Endothelial cell of umbilical vein (primary cell): Measurements from ENCODE around the gene HRH3. TPM values are rescaled to one million over a fixed set of nuclear protein-coding genes. Genes with fewer than 3 reads are reported as not detected.

Experiments used
- BruUV-seq: library from RNA; stranded (reverse); fragments of 400-500 nt; replicated peaks from 2 replicates; lab custom pipeline; 2021; lab: Mats Ljungman, UMichigan
- CTCF ChIA-PET: fragments of 300-600, 350-600 bp; sonication (Branson Sonifier 250); formaldehyde crosslinking; loops from one replicate; lab custom pipeline; 2021; ENCODE audit warnings: antibody characterized with exemption, inconsistent platforms; lab: Charles Lee
- POLR2A ChIA-PET: fragments of 300-600, 350-600 bp; sonication (Branson Sonifier 250); formaldehyde crosslinking; loops from one replicate; lab custom pipeline; 2021; ENCODE audit warnings: antibody characterized with exemption, inconsistent platforms; lab: Charles Lee
- DNase-seq: peaks from one replicate; pipeline ENCODE4 v3.0.0-alpha.2; 2011; ENCODE audit warnings: low read depth, low spot score
- FAIRE-seq: peaks from 2 replicates; lab custom pipeline; 2011; peaks lifted over from hg19 to GRCh38; lab: Jason Lieb, UNC
- H2AFZ ChIP-seq: 2 replicates; pipeline ENCODE4 v1.6.0; 2012; ENCODE audit warnings: low read depth, low read length, control low read depth, inconsistent platforms
- H3K27ac ChIP-seq: 2 replicates; pipeline ENCODE4 v1.5.1; 2011; ENCODE audit warnings: low read depth, mild to moderate bottlenecking, control low read depth, low read length, moderate library complexity; ENCODE audit not compliant: insufficient read depth
- H3K27me3 ChIP-seq, 2 experiments: 2 replicates each; pipeline versions ENCODE4 v1.6.0 to v1.6.1; 2011; ENCODE audit warnings: low read length in 2 of 2, mixed read lengths in 1 of 2; ENCODE audit not compliant: control insufficient read depth in 2 of 2, insufficient read depth in 2 of 2
- H3K36me3 ChIP-seq, 2 experiments: 2 replicates in 1 of 2; 3 replicates in 1 of 2; pipeline ENCODE4 v1.5.1; 2011; ENCODE audit warnings: low read length in 2 of 2, mild to moderate bottlenecking in 1 of 2, moderate library complexity in 1 of 2; ENCODE audit not compliant: control insufficient read depth in 2 of 2, insufficient read depth in 2 of 2; ENCODE audit errors: extremely low read depth in 1 of 2
- H3K4me1 ChIP-seq: 3 replicates; pipeline ENCODE4 v1.5.1; 2011; ENCODE audit warnings: mild to moderate bottlenecking, low read length; ENCODE audit not compliant: control insufficient read depth, insufficient read depth; ENCODE audit errors: extremely low read depth
- H3K4me2 ChIP-seq: 2 replicates; pipeline ENCODE4 v1.6.1; 2011; ENCODE audit warnings: low read length, control low read depth, mixed read lengths; ENCODE audit not compliant: insufficient read depth
- H3K4me3 ChIP-seq, 3 experiments: fragments of 200-600 bp in 1 of 3; sonication (generic), shearing (Covaris generic) in 1 of 3; replicated peaks in 1 of 3; 2 replicates each; pipeline ENCODE4 v1.5.1; 2011 to 2016; ENCODE audit warnings: control low read depth in 3 of 3, low read length in 3 of 3, mild to moderate bottlenecking in 2 of 3, inconsistent platforms in 1 of 3, low read depth in 1 of 3, moderate library complexity in 1 of 3; ENCODE audit not compliant: insufficient read depth in 1 of 3
- H3K79me2 ChIP-seq: 2 replicates; pipeline ENCODE4 v1.6.0; 2012; ENCODE audit warnings: low read length, inconsistent platforms; ENCODE audit not compliant: control insufficient read depth, insufficient read depth
- H3K9ac ChIP-seq: replicated peaks from 2 replicates; pipeline ENCODE3; 2011; ENCODE audit warnings: low read length, control low read depth; ENCODE audit not compliant: insufficient read depth; ENCODE audit errors: extremely low read depth
- H3K9me1 ChIP-seq: replicated peaks from 3 replicates; pipeline ENCODE4 v1.6.0; 2011; ENCODE audit warnings: mild to moderate bottlenecking, low read length; ENCODE audit not compliant: control insufficient read depth, insufficient read depth; ENCODE audit errors: extremely low read depth
- H3K9me3 ChIP-seq: replicated peaks from 2 replicates; pipeline ENCODE4 v1.5.1; 2012; ENCODE audit warnings: low read length, inconsistent platforms; ENCODE audit not compliant: control insufficient read depth, insufficient read depth
- H4K20me1 ChIP-seq: replicated peaks from 2 replicates; pipeline ENCODE3; 2011; ENCODE audit warnings: mild to moderate bottlenecking, low read length; ENCODE audit not compliant: control insufficient read depth, insufficient read depth; ENCODE audit errors: extremely low read depth
- EZH2 ChIP-seq: IDR thresholded peaks from 2 replicates; pipeline ENCODE4 v1.6.1; 2012; ENCODE audit warnings: borderline replicate concordance, low read depth, mild to moderate bottlenecking, moderate library complexity, low read length, inconsistent platforms; ENCODE audit not compliant: severe bottlenecking
- FOS ChIP-seq: IDR thresholded peaks from 2 replicates; pipeline ENCODE4 v1.6.1; 2011; ENCODE audit warnings: mild to moderate bottlenecking, low read length, moderate library complexity, borderline replicate concordance; ENCODE audit not compliant: insufficient read depth
- GATA2 ChIP-seq: IDR thresholded peaks from 2 replicates; pipeline ENCODE4 v1.7.0; 2011; ENCODE audit warnings: low read depth, mild to moderate bottlenecking, moderate library complexity, mixed read lengths, low read length; ENCODE audit not compliant: insufficient read length, insufficient read depth
- JUN ChIP-seq: IDR thresholded peaks from 2 replicates; pipeline ENCODE4 v1.6.1; 2011; ENCODE audit warnings: borderline replicate concordance, low read depth; ENCODE audit not compliant: insufficient read length, insufficient read depth
- MAX ChIP-seq: IDR thresholded peaks from 2 replicates; pipeline ENCODE4 v1.6.1; 2011; ENCODE audit not compliant: insufficient read depth, insufficient read length
- MYC ChIP-seq: IDR thresholded peaks from one replicate; pipeline ENCODE4 v1.6.1; 2011; ENCODE audit warnings: mild to moderate bottlenecking, low read depth, low read length
- POLR2A ChIP-seq: IDR thresholded peaks from 2 replicates; pipeline ENCODE4 v1.6.1; 2012; ENCODE audit warnings: low read depth, mild to moderate bottlenecking, control low read depth, low read length
- POLR2AphosphoS5 ChIP-seq: IDR thresholded peaks from 2 replicates; pipeline ENCODE4 v1.6.1; 2012; ENCODE audit warnings: low read depth, mild to moderate bottlenecking, control low read depth, low read length, moderate library complexity; ENCODE audit not compliant: insufficient read depth
- dilution Hi-C: fragments of 300-500 bp; cut with MboI; formaldehyde crosslinking; loops from one replicate; pipeline ENCODE4 v1.15.0; 2019; ENCODE audit warnings: low sequenced_read_pairs; ENCODE audit not compliant: extremely low pct_ligation_motif_present
- intact Hi-C: fragments of 100-400 bp; cut with micrococcal nuclease; formaldehyde crosslinking; loops from one replicate; pipeline ENCODE4 v1.10.0; 2022
- polyA plus RNA-seq, 4 experiments: library from polyadenylated mRNA; depleted of rRNA in 3 of 4; stranded (reverse) in 3 of 4; unstranded in 1 of 4; fragments of >200 nt; gene quantifications; 2 replicates each; pipeline versions ENCODE4 v1.2.1 to v1.2.3, GENCODE V29; 2011 to 2012; ENCODE audit warnings: missing spikeins in 1 of 4
- total RNA-seq: library from RNA; stranded (reverse); gene quantifications from 2 replicates; pipeline ENCODE4 v1.2.3, GENCODE V29; 2021
- TF ChIP-seq, protein P1 (sequence below), 2 donors: IDR thresholded peaks; 1 replicate in 1 of 2; 2 replicates in 1 of 2; pipeline ENCODE4 v1.5.1; 2011; ENCODE audit warnings: low read length in 2 of 2, mild to moderate bottlenecking in 2 of 2, moderate library complexity in 2 of 2, control low read depth in 1 of 2, inconsistent platforms in 1 of 2, low read depth in 1 of 2; ENCODE audit not compliant: insufficient read depth in 1 of 2; ENCODE audit errors: extremely low read depth in 1 of 2

Gene HRH3
- total and polyA plus RNA-seq, 2 donors (not counting 3 experiments of a cell fraction or from before 2014, with no cell fraction given) = not detected

GRCh38 chr20:62232770-62233645, 12.9 kb upstream of the HRH3 start:
- Histone ChIP-seq H3K9me1 (no peaks in the 10 kb centered on the region), H3K4me2 (no peak overlapping the region), H3K9me3 (no peaks in the 10 kb centered on the region), H3K9ac (no peak overlapping the region), H3K27ac (no peak overlapping the region), H3K79me2 (no peaks in the 10 kb centered on the region), H2AFZ (no peak overlapping the region), H4K20me1 (no peaks in the 10 kb centered on the region), H3K36me3 (no peaks in the 10 kb centered on the region), H3K4me1 (no peaks in the 10 kb centered on the region), H3K4me3 (no peak overlapping the region), H3K27me3 (no peaks in the 10 kb centered on the region)
- BruUV-seq = no TSS peak
- intact Hi-C loops = no loop called here
- ChIA-PET CTCF (no interaction called here), POLR2A (no interaction called here)
- TF ChIP-seq JUN = no peak
- TF ChIP-seq MAX = no peak
- TF ChIP-seq POLR2A = no peak
- TF ChIP-seq POLR2AphosphoS5 = no peak
- no peak for TF ChIP-seq GATA2
- TF ChIP-seq EZH2 = no peak
- no peak for TF ChIP-seq FOS
- TF ChIP-seq, protein P1, sequence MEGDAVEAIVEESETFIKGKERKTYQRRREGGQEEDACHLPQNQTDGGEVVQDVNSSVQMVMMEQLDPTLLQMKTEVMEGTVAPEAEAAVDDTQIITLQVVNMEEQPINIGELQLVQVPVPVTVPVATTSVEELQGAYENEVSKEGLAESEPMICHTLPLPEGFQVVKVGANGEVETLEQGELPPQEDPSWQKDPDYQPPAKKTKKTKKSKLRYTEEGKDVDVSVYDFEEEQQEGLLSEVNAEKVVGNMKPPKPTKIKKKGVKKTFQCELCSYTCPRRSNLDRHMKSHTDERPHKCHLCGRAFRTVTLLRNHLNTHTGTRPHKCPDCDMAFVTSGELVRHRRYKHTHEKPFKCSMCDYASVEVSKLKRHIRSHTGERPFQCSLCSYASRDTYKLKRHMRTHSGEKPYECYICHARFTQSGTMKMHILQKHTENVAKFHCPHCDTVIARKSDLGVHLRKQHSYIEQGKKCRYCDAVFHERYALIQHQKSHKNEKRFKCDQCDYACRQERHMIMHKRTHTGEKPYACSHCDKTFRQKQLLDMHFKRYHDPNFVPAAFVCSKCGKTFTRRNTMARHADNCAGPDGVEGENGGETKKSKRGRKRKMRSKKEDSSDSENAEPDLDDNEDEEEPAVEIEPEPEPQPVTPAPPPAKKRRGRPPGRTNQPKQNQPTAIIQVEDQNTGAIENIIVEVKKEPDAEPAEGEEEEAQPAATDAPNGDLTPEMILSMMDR (IDR thresholded peaks at IDR 0.05; ENCODE audit: extremely low read depth in 1 of 2, insufficient read depth in 1 of 2, low read depth in 1 of 2, low read length in 2 of 2) = no peak
- TF ChIP-seq MYC = no peak
- dilution Hi-C loops = no loop called here
- FAIRE-seq = no peak
- no peak for DNase-seq
